Right atrium auricular region (tissue), 2 donors: Measurements from ENCODE around the gene GAST. TPM values are rescaled to one million over a fixed set of nuclear protein-coding genes. Genes with fewer than 3 reads are reported as not detected.

ENCODE experiments used
- DNase-seq: peaks from one replicate; pipeline ENCODE4 v3.0.0-alpha.2; 2019; ENCODE audit warnings: low spot score
- H3K27ac ChIP-seq, 2 donors: fragments of 200-600 bp; sonication (generic); 1 replicate in 1 of 2; 2 replicates in 1 of 2; pipeline ENCODE4 v1.5.1; 2016 to 2019
- H3K27me3 ChIP-seq, 2 donors: fragments of 200-600 bp; sonication (generic); one replicate each; pipeline versions ENCODE4 v1.5.1 to v1.6.0; 2017 to 2019
- H3K36me3 ChIP-seq: fragments of 200-600 bp; sonication (generic); one replicate; pipeline ENCODE4 v1.5.1; 2016
- H3K4me1 ChIP-seq, 2 donors: fragments of 200-600 bp; sonication (generic); one replicate each; pipeline versions ENCODE4 v1.5.1 to v1.6.0; 2017 to 2019
- H3K4me3 ChIP-seq, 2 donors: fragments of 200-600 bp; sonication (generic); 1 replicate in 1 of 2; 2 replicates in 1 of 2; pipeline ENCODE4 v1.5.1; 2017 to 2019; ENCODE audit warnings: mild to moderate bottlenecking in 1 of 2, moderate library complexity in 1 of 2
- H3K9me3 ChIP-seq, 2 donors: fragments of 200-600 bp; sonication (generic); one replicate each; pipeline ENCODE4 v1.5.1; 2019
- total RNA-seq, 2 donors: library from RNA; depleted of rRNA; stranded (reverse); fragments of >200 nt; gene quantifications; one replicate each; pipeline ENCODE4 v1.1.0, GENCODE V29; 2016
- TF ChIP-seq, protein P1 (sequence below), 2 donors: fragments of 200-600 bp; sonication (generic); IDR thresholded peaks; one replicate each; pipeline ENCODE4 v1.5.1; 2019; ENCODE audit warnings: antibody characterized with exemption in 2 of 2

GAST gene, protein sequence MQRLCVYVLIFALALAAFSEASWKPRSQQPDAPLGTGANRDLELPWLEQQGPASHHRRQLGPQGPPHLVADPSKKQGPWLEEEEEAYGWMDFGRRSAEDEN
- total RNA-seq, result not detected

DNA sequence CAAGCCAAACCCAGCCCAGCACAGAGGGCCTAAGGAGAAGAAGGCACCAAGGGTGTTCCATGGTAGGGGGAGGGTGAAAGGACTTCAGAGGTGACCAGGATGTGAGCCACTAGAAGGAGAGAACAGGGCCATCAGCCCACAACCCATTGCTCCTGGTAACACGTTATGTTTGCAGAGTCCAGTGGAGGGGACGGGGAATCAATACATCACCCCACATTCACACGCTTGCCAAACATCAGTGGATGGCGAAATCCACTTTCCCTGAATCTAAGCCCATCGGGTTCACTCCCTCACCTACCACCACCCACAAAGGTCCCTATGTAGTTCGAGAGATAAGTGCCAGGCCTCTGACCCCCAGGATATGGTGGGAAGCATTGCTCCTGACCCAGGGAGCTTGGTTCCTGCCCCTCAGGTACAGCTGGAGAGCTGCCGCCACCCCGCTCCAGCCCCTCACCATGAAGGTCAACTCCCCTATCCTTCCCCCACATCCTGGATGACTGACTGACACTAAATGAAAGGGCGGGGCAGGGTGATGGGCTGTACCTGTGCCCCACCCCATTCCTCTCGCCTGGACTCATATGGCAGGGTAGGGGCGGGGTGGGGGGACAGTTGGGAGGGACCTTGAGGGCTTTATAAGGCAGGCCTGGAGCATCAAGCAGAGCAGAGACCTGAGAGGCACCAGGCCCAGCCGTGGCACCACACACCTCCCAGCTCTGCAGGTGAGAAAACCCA lies at the start of gene GAST:
GAST (plus strand) TSS at position 663 of the 732 bp plus-strand sequence. CDS start 3,106 bp downstream, outside the sequence.
- Histone ChIP-seq H3K4me3 (no peak within 1 kb of the TSS), H3K36me3 (no peaks in the 10 kb centered on the region), H3K4me1 (no peaks in the 10 kb centered on the region), H3K27me3 (no peaks in the 10 kb centered on the region), H3K9me3 (no peaks in the 10 kb centered on the region), H3K27ac (no peak within 1 kb of the TSS)
- TF ChIP-seq, protein P1, sequence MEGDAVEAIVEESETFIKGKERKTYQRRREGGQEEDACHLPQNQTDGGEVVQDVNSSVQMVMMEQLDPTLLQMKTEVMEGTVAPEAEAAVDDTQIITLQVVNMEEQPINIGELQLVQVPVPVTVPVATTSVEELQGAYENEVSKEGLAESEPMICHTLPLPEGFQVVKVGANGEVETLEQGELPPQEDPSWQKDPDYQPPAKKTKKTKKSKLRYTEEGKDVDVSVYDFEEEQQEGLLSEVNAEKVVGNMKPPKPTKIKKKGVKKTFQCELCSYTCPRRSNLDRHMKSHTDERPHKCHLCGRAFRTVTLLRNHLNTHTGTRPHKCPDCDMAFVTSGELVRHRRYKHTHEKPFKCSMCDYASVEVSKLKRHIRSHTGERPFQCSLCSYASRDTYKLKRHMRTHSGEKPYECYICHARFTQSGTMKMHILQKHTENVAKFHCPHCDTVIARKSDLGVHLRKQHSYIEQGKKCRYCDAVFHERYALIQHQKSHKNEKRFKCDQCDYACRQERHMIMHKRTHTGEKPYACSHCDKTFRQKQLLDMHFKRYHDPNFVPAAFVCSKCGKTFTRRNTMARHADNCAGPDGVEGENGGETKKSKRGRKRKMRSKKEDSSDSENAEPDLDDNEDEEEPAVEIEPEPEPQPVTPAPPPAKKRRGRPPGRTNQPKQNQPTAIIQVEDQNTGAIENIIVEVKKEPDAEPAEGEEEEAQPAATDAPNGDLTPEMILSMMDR (IDR thresholded peaks at IDR 0.05), result no peak
- DNase-seq, result no peak

DNA sequence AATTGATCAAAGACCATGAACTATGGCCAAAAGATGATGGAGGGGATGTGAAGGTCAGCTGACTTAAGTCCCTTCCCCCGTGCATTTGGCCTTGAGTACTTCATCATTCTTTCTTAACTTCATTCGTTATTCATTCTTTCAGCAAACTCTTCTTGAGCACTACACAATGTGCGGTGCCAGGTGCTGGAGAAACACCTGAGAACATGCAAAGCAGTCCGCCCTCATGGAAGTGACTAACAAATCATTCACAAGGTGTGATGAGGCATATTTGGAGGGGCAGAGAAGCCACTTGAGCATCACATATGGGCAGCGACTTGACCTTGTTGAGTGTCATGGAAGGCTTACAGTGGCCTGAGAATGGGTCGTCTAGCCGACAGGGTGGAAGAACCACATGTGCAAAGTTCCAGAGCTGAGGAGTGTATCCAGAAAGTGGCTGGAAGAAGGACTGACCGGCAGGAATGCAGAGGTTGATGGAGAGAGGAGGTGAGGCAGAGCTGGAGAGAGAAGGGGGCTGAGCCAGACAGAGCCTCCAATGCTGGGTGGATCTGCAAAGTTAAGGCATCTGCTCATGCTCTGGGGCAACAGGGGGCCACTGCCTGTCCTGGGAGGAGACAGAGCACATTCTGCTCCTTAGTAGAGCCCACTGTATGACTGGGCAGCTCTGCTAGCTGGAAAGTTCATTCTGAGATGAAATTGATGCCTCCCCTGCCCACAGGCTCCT lies 48.5 kb upstream of the GAST start:
- no peak for DNase-seq
- Histone ChIP-seq H3K4me1 (peaks cover 0 to 24% of the 10 kb centered on the region in 2 donors), H3K27ac (no peak overlapping the region), H3K36me3 (no peaks in the 10 kb centered on the region), H3K27me3 (no peaks in the 10 kb centered on the region), H3K4me3 (no peak overlapping the region), H3K9me3 (no peaks in the 10 kb centered on the region)
- TF ChIP-seq, protein P1 (IDR thresholded peaks at IDR 0.05), result no peak

DNA sequence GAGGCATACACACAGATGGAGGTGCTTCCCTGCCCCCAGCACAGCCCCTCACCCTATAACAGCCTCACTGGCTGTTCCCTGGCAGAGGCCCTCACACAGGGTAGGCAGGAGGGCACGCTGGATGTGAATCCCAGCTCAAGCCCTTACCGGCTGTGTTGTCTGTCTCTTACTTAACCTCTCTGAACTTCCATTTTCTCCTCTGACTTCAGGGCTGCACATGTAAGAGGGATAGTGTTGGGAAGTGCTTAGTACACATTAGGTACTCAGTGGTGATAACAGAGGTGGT lies 48.0 kb upstream of the GAST start:
- Histone ChIP-seq H3K27ac (no peak overlapping the region), H3K36me3 (no peaks in the 10 kb centered on the region), H3K4me3 (no peak overlapping the region), H3K9me3 (no peaks in the 10 kb centered on the region), H3K27me3 (no peaks in the 10 kb centered on the region), H3K4me1 (peaks cover 0 to 24% of the 10 kb centered on the region in 2 donors)
- DNase-seq, result no peak
- TF ChIP-seq, protein P1 (IDR thresholded peaks at IDR 0.05), result no peak

DNA sequence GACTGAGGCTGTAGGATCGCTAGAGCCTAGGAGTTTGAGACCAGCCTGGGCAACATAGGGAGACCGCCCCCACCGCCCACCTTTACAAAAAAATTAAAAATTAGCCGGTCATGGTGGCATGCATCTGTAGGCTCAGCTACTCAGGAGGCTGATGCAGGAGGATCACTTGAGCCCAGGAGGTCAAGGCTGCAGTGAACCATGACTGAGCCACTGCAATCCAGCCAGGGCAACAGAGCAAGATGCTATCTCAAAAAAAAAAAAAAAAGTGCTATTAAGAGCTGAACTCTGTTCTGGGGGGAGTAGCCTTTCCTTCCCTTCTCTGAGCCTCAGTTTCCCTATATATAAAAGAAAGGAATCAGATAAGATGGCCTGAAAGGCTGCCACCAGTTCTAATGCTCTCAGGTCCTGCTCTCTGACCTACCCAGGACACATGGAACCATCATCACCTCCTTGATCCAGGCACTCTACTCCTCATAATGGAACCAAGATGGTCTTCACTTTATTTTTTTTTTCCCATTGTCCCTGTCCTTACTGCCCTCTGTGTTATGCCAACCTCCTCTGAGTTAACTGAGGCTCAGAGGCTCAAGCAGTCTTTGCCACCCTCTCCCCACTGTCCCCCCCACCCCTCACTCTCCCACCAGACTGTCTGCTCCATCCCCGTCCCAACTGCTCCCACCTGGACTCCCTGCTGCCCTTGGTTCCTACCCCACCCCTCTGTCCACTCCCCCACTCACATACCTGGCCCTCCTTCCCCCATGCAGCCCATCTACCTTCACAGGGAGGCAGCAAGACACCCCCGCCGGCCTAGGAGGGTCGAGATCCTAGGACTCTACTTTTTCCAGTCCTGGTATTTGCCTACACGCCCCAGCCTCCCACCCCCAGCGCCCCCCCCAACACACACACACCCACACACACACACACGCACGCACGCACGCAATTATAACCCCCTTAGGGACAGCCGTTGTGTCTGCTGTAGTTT lies 47.3 kb upstream of the GAST start:
- no peaks in the 10 kb centered on the region for H3K36me3 ChIP-seq
- H3K9me3 ChIP-seq, result no peaks in the 10 kb centered on the region
- peak overlapping the region; percentile 31 to 59 for H3K4me3 ChIP-seq
- no peaks in the 10 kb centered on the region for H3K27me3 ChIP-seq
- TF ChIP-seq, protein P1 (IDR thresholded peaks at IDR 0.05), result no peak
- H3K27ac ChIP-seq, result peak overlapping the region in 1 of 2 donors; percentile 84
- peaks cover 0 to 24% of the 10 kb centered on the region in 2 donors for H3K4me1 ChIP-seq
- no peak for DNase-seq

DNA sequence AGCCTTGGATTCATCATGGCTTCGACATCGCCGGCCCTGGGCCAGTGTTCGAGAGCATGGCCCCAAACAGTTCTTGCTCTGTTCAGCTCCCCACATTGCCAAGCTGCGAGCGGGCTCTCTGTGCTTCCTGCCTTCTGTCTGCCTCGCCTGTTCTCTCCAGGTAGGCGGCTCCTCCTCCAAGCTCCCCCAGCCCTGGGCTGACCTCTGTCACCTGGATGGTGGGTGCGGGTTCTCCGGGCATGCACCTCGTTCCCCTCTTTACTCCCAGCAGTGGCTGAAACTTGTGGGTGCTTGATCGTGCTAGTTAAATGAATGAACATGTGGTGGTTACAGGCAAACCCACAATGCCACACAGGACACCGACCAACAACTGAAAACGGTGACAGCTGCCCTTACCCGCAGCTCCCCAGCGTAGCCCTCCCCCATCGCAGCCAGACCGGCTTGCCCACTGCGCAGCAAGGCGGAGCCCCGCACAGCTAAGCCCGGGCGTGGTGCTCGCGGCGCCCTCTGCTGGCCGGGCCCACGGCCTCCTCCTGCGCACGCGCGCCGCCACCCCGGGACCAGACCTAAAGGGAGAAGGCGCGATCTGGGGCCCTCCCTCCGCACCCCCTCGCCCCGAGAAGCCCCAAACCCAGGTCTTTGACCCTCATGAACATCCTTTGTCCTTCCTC lies 46.4 kb upstream of the GAST start:
- Histone ChIP-seq H3K4me3 (peak overlapping the region; percentile 31 to 59), H3K4me1 (peaks cover 0 to 24% of the 10 kb centered on the region in 2 donors), H3K27me3 (no peaks in the 10 kb centered on the region), H3K27ac (peak overlapping the region; percentile 78 to 84), H3K9me3 (no peaks in the 10 kb centered on the region), H3K36me3 (no peaks in the 10 kb centered on the region)
- DNase-seq, result peak; percentile 88
- TF ChIP-seq, protein P1 (IDR thresholded peaks at IDR 0.05), result peak; percentile 91 to 96
